HepG2 (cell line): ENCODE results near the gene AKAP6. TPM values are rescaled to one million over a fixed set of nuclear protein-coding genes. Genes with fewer than 3 reads are reported as not detected.

Source experiments
- ATAC-seq: fragments of 200-7000 bp; cut with Tn5 transposase; 3 replicates; pipeline ENCODE4 v1.9.1; 2020; ENCODE audit warnings: mild to moderate bottlenecking, moderate library complexity
- BruUV-seq: library from RNA; stranded (reverse); fragments of 400-500 nt; replicated peaks from 2 replicates; lab custom pipeline; 2021; lab: Mats Ljungman, UMichigan
- CTCF ChIA-PET: fragments of 300-600 bp; formaldehyde crosslinking; extraction: SDS; loops from one replicate; lab custom pipeline; 2021; ENCODE audit warnings: low total read pairs, inconsistent platforms, low intra/inter-chr PET ratio; lab: Yijun Ruan, JAX
- POLR2A ChIA-PET: fragments of 350-600 bp; sonication (Branson Sonifier 250); formaldehyde crosslinking; loops from one replicate; lab custom pipeline; 2020; ENCODE audit warnings: antibody characterized with exemption, inconsistent platforms; lab: Yijun Ruan, JAX
- DNase-seq: peaks from one replicate; pipeline ENCODE4 v3.0.0-alpha.2; 2015; ENCODE audit warnings: low spot score
- FAIRE-seq: peaks from 3 replicates; lab custom pipeline; 2011; peaks lifted over from hg19 to GRCh38; lab: Jason Lieb, UNC
- H2AFZ ChIP-seq: one replicate; pipeline ENCODE4 v1.6.1; 2011; ENCODE audit warnings: low read length, inconsistent platforms
- H3K27ac ChIP-seq: fragments of 300-600 bp; 3 replicates; pipeline ENCODE4 v1.8.0; 2011; ENCODE audit warnings: mixed run types, mild to moderate bottlenecking, mixed read lengths, low read length, inconsistent platforms; ENCODE audit not compliant: insufficient read depth; ENCODE audit errors: extremely low read length
- H3K27me3 ChIP-seq, 2 experiments: fragments of 200-600 bp in 1 of 2; 2 replicates in 1 of 2; 3 replicates in 1 of 2; pipeline versions ENCODE4 v1.6.0 to v1.8.0; 2011; ENCODE audit warnings: low read length in 2 of 2, mild to moderate bottlenecking in 2 of 2, moderate library complexity in 2 of 2, inconsistent platforms in 1 of 2; ENCODE audit not compliant: insufficient read depth in 2 of 2, control insufficient read depth in 1 of 2
- H3K36me3 ChIP-seq, 2 experiments: fragments of 200-600 bp in 1 of 2; replicated peaks in 1 of 2; 2 replicates in 1 of 2; 3 replicates in 1 of 2; pipeline versions ENCODE4 v1.5.1 to v1.8.0; 2011; ENCODE audit warnings: low read length in 2 of 2, inconsistent platforms in 1 of 2; ENCODE audit not compliant: insufficient read depth in 2 of 2, control insufficient read depth in 1 of 2
- H3K4me1 ChIP-seq: 2 replicates; pipeline ENCODE4 v1.5.1; 2012; ENCODE audit warnings: low read length, inconsistent platforms; ENCODE audit not compliant: insufficient read depth
- H3K4me2 ChIP-seq: 2 replicates; pipeline ENCODE4 v1.6.0; 2011; ENCODE audit warnings: low read depth, low read length, inconsistent platforms
- H3K4me3 ChIP-seq, 3 experiments: fragments of 200-600 bp in 1 of 3; sonication (generic), shearing (Covaris generic) in 1 of 3; replicated peaks in 1 of 3; 2 replicates each; pipeline ENCODE4 v1.5.1; 2011 to 2016; ENCODE audit warnings: low read length in 3 of 3, inconsistent platforms in 2 of 3, low read depth in 2 of 3, mild to moderate bottlenecking in 2 of 3, control low read depth in 1 of 3, mixed read lengths in 1 of 3; ENCODE audit not compliant: insufficient read depth in 1 of 3
- H3K79me2 ChIP-seq: one replicate; pipeline ENCODE4 v1.6.1; 2011; ENCODE audit warnings: low read length, inconsistent platforms; ENCODE audit not compliant: insufficient read depth
- H3K9ac ChIP-seq: 2 replicates; pipeline ENCODE4 v1.6.0; 2011; ENCODE audit warnings: mild to moderate bottlenecking, low read depth, low read length, inconsistent platforms; ENCODE audit not compliant: insufficient read depth
- H3K9me3 ChIP-seq: 2 replicates; pipeline ENCODE4 v1.5.1; 2012; ENCODE audit warnings: mild to moderate bottlenecking, low read length
- H4K20me1 ChIP-seq: 2 replicates; pipeline ENCODE4 v1.6.0; 2011; ENCODE audit warnings: inconsistent platforms, mild to moderate bottlenecking, low read length, moderate library complexity; ENCODE audit not compliant: insufficient read depth
- KAT7 ChIP-seq: IDR thresholded peaks from 2 replicates; pipeline ENCODE4 v1.6.1; 2018; ENCODE audit warnings: borderline replicate concordance, missing compliant biosample characterization
- LCORL ChIP-seq, 2 experiments: fragments of 450-650 bp in 1 of 2; sonication (generic) in 1 of 2; formaldehyde crosslinking in 1 of 2; IDR thresholded peaks; 2 replicates each; pipeline versions ENCODE4 v1.5.0 to v1.6.1; 2017 to 2020; ENCODE audit warnings: antibody characterized with exemption in 1 of 2, missing genetic modification reagents in 1 of 2
- PBX2 ChIP-seq: IDR thresholded peaks from 2 replicates; pipeline ENCODE4 v1.6.1; 2016; ENCODE audit warnings: control low read depth
- SMARCE1 ChIP-seq: fragments of 450-650 bp; IDR thresholded peaks from 2 replicates; pipeline ENCODE4 v1.6.1; 2017; ENCODE audit warnings: borderline replicate concordance
- THAP9 ChIP-seq: sonication (generic); formaldehyde crosslinking; IDR thresholded peaks from 2 replicates; pipeline ENCODE4; 2020; ENCODE audit warnings: missing genetic modification reagents, mild to moderate bottlenecking, borderline replicate concordance
- ZNF639 ChIP-seq: conservative IDR thresholded peaks from 2 replicates; pipeline ENCODE4 v1.6.1; 2018; ENCODE audit warnings: missing genetic modification reagents
- ZSCAN12 ChIP-seq: sonication (generic); formaldehyde crosslinking; IDR thresholded peaks from 2 replicates; pipeline ENCODE4 v1.9.0; 2021; ENCODE audit warnings: mild to moderate bottlenecking, missing genetic modification reagents
- WGBS: methylation state at CpG from one replicate; pipeline ENCODE4 v1.1.6; 2017; ENCODE audit warnings: low lambda C conversion rate; 5-methylcytosine and 5-hydroxymethylcytosine counted together
- in situ Hi-C: cut with HindIII; loops from 2 replicates; pipeline ENCODE4 v1.10.0; 2017; ENCODE audit warnings: low pct_unique_long_range_greater_than_20kb; ENCODE audit not compliant: extremely low pct_ligation_motif_present
- intact Hi-C: fragments of 100-400 bp; cut with micrococcal nuclease; formaldehyde crosslinking; loops from one replicate; pipeline ENCODE4 v1.10.0; 2022; ENCODE audit not compliant: unreplicated experiment
- polyA plus RNA-seq, 8 experiments: library from polyadenylated mRNA; depleted of rRNA in 3 of 8; stranded (reverse) in 7 of 8; unstranded in 1 of 8; fragments of >200 nt; fragmentation: Illumina TruSeq in 4 of 8; extraction: Trizol in 4 of 8; gene quantifications; 2 replicates each; pipeline versions ENCODE4 v1.2.1 to v1.2.3, GENCODE V29; 2011 to 2016; ENCODE audit warnings: low read depth in 4 of 8, missing spikeins in 1 of 8, mixed read lengths in 1 of 8; ENCODE audit not compliant: insufficient read depth in 1 of 8
- total RNA-seq, 5 experiments: library from RNA; depleted of rRNA; stranded (reverse); fragments of >200 nt; fragmentation: Illumina TruSeq; extraction: Trizol; gene quantifications; 2 replicates each; pipeline ENCODE4 v1.2.3, GENCODE V29; 2016; ENCODE audit warnings: low read depth in 1 of 5
- TF ChIP-seq, protein P1 (sequence below): sonication (generic); formaldehyde crosslinking; IDR thresholded peaks from 2 replicates; pipeline ENCODE4 v1.4.0; 2020; ENCODE audit warnings: missing genetic modification reagents

The AKAP6 gene
- total and polyA plus RNA-seq, 2 of the 13 experiments (the other 11 are each of a cell fraction or from before 2014, with no cell fraction given) = 1.4 TPM

DNA sequence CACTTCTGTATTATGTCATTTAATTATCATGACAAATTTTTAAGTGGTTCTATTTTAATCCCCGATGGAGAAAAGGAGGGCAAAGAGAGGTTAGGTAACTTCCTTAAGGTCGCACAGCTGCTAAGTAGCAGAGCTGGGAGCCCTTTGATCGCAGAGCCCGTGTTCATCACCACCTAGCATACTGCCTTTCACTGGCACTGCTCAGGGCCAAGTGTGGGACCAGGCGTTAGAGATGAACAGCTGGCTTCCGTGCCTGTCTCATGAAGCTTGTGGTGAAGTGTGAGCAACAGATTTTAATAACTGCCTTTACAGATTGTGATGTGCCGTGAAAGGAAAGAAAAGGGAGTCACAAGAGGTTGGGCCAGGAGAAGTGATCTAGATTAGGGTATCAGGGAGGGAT lies 273.6 kb downstream of the AKAP6 start (continued):
- TF ChIP-seq THAP9 (CRISPR knock-in tag) = no peak
- TF ChIP-seq, protein P1, sequence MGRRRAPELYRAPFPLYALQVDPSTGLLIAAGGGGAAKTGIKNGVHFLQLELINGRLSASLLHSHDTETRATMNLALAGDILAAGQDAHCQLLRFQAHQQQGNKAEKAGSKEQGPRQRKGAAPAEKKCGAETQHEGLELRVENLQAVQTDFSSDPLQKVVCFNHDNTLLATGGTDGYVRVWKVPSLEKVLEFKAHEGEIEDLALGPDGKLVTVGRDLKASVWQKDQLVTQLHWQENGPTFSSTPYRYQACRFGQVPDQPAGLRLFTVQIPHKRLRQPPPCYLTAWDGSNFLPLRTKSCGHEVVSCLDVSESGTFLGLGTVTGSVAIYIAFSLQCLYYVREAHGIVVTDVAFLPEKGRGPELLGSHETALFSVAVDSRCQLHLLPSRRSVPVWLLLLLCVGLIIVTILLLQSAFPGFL (CRISPR knock-in tag) = no peak
- TF ChIP-seq, all 625 proteins: peak for 0

DNA sequence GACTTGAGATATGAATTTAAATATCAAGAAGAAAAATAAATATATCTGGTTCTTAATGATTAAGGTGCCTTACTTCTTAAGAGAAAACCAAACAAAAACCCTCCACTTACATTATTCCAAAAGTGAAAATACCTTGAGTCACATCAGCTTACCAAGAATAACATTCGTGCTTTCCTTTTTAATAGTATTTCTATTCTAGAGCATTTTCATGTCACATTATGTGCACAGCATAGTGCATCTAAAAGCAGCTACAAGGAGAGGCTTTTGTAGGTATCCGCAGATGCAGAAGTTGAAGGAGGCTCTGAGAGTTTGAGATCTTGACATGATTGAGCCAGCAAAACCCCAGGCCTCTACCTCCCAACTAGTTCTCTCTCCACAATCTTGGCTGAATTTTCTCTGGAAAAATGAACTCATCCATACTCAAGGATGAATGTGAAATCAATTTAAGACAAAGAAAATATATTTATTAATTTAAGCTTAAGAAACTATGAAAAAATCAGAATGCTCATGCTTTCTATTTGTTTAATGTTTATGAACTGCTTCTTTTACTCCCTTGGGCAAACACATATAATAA lies 275.0 kb downstream of the AKAP6 start:
- Histone ChIP-seq H3K9me3 (no peaks in the 10 kb centered on the region), H3K27ac (no peak overlapping the region), H3K4me3 (no peak overlapping the region), H3K79me2 (no peaks in the 10 kb centered on the region), H3K9ac (no peak overlapping the region), H3K27me3 (no peaks in the 10 kb centered on the region), H3K4me1 (no peaks in the 10 kb centered on the region), H2AFZ (no peak overlapping the region), H3K4me2 (no peak overlapping the region), H3K36me3 (no peaks in the 10 kb centered on the region), H4K20me1 (no peaks in the 10 kb centered on the region)
- CTCF ChIA-PET = no interaction called here
- intact Hi-C loops (no loop called here), in situ Hi-C loops (no loop called here)
- DNase-seq (no peak), FAIRE-seq (no peak), ATAC-seq (no peak)
- BruUV-seq = no TSS peak
- POLR2A ChIA-PET = no interaction called here
- no peak for TF ChIP-seq PBX2 (CRISPR knock-in tag)
- TF ChIP-seq KAT7 (CRISPR knock-in tag) = no peak
- no peak for TF ChIP-seq ZNF639
- no peak for TF ChIP-seq ZSCAN12
- TF ChIP-seq SMARCE1 = no peak
- no peak for TF ChIP-seq LCORL (IDR thresholded peaks at IDR 0.05)
- TF ChIP-seq LCORL (CRISPR knock-in tag; IDR thresholded peaks at IDR 0.05) = no peak
- WGBS = 51% methylated on average over 2 of the region's 2 CpGs
